GOT3 (cell line): ENCODE data around the gene LMAN2.
A peak's percentile ranks its signal among the peaks of the same experiment; 100 is the strongest.

Experiments
- DNase-seq: peaks from one replicate; lab custom pipeline; 2025; ENCODE audit warnings: mixed read lengths; lab: John Stamatoyannopoulos, UW

The LMAN2 gene

GRCh38 chr5:177327539-177328522, 23.6 kb downstream of the LMAN2 start:
- DNase-seq, result no peak

GRCh38 chr5:177325868-177326381, 25.5 kb downstream of the LMAN2 start:
- DNase-seq, result no peak

- no peak for DNase-seq
These were observed 30.6 kb downstream of the LMAN2 start for GRCh38 chr5:177320879-177321278.

GRCh38 chr5:177319913-177320588, 31.4 kb downstream of the LMAN2 start:
- no peak for DNase-seq

GRCh38 chr5:177317959-177318377, 33.5 kb downstream of the LMAN2 start:
- DNase-seq, result no peak

GRCh38 chr5:177316005-177316404, 35.5 kb downstream of the LMAN2 start:
- DNase-seq, result no peak

GRCh38 chr5:177315411-177315810, 36.1 kb downstream of the LMAN2 start:
- DNase-seq, result no peak

GRCh38 chr5:177314376-177315342, 36.8 kb downstream of the LMAN2 start:
- DNase-seq, result no peak

GRCh38 chr5:177313561-177314259, 37.8 kb downstream of the LMAN2 start:
- DNase-seq, result no peak

- no peak for DNase-seq
These were observed 38.8 kb downstream of the LMAN2 start for GRCh38 chr5:177312649-177313181.

- peak; percentile 94 for DNase-seq
These were observed 39.5 kb downstream of the LMAN2 start, which contains the start of gene MXD3 for GRCh38 chr5:177311723-177312648. Gene MXD3, minus strand, starts transcription at chr5:177311898. Its CDS starts 68 bp downstream, at chr5:177311830.

GRCh38 chr5:177311392-177311722, 40.1 kb downstream of the LMAN2 start:
- DNase-seq, result no peak

- no peak for DNase-seq
These were observed 40.6 kb downstream of the LMAN2 start for GRCh38 chr5:177310757-177311391.

- DNase-seq, result no peak
These were observed 41.1 kb downstream of the LMAN2 start for GRCh38 chr5:177310332-177310731.

- no peak for DNase-seq
These were observed 41.9 kb downstream of the LMAN2 start for GRCh38 chr5:177309351-177310191.

- DNase-seq, result no peak
These were observed 42.7 kb downstream of the LMAN2 start for GRCh38 chr5:177308740-177309139.

GRCh38 chr5:177307544-177308363, 43.7 kb downstream of the LMAN2 start:
- DNase-seq, result no peak
